ENCODE data around the gene DST.
"Not testable (repeated sequence)": the region's sequence is repeated elsewhere in the genome, so short reads cannot be mapped to it uniquely, and the experiment has no call there.

The DST gene

DNA sequence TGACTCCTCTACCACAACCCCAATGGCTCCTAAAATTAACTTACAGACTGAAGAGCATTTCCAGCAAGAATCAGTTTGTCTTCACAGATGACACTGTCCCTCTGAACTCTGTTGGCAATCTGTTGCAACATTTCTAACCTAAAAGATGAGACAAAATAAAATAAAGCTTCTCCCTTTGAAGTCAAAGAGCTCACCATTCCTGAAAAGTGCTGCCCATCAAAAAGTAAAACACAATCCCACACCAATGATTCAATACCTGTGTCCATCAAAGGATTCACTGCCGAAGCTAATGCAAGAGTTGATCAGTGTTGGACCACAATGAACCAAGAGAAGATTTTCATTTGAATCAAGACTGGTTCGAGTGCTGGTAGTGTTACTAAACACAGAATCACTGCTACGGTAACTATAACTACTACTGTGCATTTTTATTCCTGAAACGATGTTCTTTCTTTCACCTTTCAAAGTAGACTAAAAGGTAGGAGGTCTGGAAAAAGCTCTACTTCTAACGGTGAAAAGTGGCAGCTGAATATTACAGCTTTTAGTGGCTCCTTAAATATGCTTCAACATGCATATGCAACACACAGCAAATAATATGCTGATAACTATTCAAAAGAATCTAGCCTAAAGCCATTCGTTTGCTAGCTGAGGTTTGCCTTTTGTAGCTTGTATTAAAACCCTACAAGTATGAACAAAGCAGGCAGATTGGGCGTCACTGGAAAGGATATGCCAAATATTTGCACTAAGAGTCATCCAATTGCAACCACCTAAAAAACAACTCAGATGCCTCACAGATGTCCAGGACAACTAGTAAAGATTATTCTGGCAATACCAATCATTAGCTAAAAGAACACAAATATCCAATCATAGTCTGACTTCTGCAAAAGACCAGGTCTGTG, at the start of gene DST:
Gene DST, minus strand, starts transcription at position 524 of the 896 bp plus-strand sequence.
- peak; percentile 18 for DNase-seq

DNA sequence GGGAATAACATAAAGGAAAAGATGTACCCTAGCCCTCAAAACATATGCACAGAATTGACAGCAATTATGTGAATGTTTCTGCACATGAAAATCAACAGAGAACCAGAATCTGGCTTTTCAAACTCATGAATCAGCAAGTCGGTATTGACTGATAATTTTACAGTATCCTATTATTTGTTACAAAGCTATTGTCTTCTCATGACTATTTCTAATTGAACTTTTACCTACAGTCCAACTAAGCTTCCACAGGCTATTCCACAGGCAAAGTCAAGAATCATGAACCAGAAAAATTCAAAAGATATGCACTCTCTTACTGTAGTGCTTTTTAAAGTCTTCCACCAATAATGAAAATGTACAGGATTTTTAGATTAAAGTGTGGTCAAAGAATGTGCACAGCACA, 49.1 kb upstream of the DST start:
- no peak for DNase-seq

DNA sequence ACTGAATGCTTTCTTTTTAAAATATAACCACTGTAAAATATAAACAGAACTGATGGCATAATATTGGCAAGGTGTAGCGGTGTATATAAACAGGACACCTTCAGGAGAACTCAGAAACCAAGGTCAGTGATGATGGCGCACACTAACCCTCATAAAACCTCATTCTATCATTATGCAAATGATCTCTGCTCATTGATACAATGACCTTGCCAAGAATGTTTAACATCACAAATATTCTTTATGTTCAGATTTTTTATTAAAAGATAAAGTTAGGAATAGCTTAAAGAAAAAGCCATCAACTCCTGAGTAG, 48.6 kb upstream of the DST start:
- DNase-seq, result no peak

DNA sequence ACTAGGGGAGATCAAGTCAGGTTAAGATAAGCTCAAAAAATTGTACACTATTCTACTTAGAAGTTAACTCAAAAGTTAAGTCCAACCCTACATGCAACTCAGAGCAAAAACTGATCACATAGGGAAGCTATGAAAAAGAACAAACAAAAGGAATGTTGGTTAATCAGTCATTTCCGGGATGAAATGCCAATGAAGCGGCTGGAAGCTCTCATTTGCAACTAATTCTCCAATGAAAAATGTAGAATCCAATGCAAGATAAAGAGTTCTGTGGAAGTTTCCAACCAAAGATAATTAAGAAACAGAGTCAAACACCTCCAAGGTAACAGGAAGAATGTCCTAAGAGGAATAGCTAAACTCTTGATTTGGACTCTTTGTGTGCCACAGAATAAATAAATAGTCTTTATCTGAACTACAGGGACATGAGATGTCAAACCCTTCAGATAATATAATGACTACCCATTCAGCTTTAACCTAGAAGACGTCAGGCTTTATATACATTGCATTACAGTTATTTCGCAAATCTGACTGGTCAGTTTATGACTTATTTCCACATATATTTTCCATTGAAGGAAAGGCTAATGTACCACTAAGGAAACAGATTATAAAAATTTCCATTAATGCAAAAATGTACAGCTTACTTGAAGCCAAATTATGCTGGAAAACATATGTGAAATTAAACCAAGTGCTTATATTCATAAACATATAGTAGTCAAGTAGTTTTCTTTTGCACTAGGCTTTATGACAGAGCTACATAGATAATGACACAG, 48.0 kb upstream of the DST start:
- no peak for DNase-seq

DNA sequence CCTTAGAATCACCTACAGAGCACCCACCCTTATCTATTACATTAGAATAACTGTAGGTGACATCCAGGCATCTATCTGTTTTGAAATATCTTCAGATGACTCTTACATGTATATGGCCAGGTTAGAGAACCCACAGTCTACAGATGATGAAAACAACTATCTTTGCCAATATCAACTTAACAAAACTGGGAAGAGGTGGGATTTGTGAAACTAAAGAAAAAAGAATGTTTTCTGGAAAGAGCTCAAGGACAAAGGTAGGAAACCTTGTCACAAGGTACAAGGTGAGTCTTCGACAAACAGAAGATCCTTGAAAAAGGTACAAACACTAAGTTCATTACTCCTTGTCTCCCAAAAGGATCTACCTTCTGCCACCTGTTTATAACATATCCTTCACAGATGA, 47.0 kb upstream of the DST start:
- no peak for DNase-seq

DNA sequence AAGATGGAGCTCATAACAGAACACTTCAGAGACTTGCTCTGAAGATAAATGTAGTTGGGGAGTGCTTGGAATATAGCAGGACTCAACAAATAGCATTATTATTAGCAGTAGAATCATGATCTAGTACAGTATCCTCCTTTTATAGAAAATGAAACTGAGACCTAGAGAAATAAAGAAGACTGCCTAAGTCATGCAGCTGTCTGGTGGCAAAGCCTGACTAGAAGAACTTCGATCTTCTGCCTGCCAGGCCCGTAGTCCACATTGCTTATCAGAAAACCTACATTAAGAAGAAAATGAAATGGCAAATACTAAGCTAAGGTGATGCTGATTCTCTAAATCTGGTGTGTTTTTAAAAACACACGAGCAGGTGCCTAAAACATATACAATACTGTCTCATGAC, 46.4 kb upstream of the DST start:
- no peak for DNase-seq

DNA sequence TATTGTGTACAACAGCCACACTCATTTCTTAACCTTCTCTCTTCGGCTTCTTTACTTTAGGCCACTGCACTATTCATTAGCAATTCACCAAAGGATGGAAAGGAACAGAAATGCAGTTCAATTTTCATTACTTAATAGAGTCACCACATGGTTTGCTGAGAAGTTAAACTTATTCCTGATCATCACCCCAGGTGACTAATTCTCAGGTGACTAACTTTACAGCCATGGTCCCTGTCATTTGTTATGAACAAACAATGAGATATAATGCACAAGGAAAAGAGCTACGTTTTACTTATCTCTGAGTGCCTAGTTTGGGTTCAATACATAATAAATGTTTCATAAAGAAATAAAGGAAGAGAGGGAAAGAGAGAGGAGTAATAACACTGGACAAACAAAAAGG, 45.8 kb upstream of the DST start:
- DNase-seq, result no peak

DNA sequence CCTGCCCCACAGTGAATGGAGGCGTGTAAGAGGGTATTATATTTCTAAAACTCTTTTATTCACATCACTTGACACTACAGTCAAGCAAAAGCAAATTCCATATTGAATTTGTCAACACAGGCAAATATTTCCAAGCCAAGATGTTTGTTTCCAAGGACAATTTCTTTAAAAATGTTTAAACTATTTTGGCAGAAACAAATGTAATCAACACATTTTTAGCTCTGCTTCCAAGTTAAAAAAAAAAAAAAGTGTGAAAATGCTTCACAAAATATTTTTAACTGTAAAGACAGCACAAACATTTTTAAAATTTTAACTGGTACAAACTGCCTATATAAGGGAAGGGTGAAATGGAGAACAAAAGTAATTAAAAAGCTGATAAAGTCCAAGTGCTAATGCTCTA, 44.9 kb upstream of the DST start:
- peak; percentile 72 for DNase-seq

DNA sequence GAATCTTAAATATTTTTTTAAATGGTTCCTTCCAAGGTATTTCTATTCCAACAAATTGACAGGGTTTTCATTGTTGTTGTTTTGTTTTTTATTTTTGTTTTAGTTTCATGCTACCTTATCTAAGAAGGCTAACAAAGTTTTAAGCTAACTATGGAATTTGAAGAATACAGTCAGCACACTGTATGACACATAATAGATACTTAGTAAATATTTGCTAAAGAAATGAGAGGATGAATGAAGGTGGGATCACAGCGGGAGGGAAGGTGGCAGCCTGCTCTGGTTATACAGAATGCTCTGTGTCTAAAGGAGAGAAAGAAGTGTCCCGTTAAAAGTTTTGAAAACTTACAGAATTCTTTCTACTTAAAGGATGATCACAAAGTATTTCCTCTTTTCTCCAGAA, 43.7 kb upstream of the DST start:
- no peak for DNase-seq

DNA sequence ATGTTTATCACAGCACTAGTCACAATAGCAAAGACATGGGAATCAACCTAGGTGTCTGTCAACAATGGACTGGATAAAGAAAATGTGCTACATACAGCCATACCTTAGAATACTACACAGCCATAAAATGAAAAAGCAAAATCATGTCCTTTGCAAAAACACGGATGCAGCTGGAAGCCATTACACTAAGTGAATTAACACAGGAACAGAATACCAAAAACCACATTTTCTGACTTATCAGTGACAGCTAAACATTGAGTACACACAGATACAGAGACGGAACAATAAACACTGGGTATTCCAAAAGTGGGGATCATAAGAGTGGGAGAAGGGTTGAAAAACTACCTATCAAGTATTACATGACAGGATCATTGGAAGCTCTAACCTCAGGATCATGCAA, 43.3 kb upstream of the DST start:
- DNase-seq, result no peak

DNA sequence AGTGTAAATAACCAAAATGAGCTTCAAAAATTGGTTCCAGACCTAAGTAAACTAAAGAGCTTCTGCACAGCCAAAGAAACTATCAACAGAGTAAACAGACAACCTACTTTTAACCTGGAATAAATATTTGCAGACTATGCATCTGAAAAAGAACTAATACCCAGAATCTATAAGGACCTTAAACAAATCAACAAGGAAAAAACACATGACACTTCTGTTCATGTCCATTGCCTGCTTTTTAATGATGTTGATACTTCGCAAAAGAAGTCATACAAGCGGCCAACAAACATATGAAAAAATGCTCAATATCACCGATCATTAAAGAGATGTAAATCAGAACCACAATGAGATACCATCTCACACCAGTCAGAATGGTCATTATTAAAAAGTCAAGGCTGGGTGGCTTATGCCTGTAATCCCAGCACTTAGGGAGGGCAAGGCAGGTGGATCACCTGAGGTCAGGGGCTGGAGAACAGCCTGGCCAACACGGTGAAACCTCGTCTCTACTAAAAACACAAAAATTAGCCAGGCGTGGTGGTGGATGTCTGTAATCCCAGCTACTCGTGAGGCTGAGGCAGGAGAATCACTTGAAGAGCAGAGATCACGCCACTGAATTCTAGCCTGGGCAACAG, 42.5 kb upstream of the DST start:
- DNase-seq, result peak; percentile 48

DNA sequence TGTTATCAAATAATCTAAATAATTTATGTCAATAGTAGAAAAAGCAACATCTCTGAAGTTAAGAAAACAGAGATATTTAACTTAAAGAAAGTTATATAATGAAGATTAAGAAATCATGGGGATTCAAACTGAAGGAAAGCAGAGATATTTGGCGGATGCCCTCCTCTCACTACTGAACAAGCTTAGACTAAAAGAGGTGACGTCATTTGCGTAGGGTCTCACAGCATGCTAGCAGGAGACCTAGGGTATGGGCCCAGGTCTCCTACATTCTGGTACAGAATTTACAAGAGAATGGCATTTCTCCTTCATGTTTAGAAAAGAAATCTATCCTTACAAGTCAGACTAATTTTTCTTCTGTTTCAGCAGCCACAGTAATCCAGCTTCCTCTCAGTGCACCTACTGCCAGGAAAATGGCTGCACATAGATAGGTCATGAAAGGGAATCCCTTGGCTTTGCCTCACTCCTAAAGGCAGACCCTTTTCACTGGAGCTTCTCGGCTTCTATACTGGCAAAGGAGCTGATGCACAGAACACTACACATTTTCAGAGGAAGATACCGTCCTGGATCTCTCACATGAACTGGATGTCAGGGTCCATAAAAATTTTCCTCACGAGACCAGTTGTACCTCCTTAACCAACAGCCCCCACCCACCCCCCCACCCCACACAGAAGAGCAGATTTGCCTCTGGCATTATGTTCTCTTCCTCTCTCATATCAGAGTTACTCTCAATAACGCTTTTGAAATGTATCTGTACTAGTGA, 41.8 kb upstream of the DST start:
- DNase-seq, result peak; percentile 48

DNA sequence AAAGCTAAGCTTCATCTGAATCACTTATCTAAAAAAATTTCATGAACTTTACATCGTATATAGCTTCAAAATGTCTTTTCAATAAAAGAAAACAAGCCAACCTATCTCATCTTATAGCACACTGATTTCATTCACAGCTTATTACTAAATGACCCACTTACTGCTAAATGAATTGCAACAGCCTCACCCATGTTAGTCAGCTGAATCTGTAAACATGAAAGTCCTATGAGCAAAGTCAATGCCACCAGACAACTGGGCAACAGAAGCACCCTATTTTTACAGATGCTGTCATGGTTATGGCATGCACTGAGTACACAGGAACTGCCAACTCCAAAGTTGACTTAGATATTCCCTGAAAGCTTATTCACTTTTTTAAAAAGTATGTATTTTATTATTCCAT, 41.2 kb upstream of the DST start:
- DNase-seq, result peak; percentile 81

DNA sequence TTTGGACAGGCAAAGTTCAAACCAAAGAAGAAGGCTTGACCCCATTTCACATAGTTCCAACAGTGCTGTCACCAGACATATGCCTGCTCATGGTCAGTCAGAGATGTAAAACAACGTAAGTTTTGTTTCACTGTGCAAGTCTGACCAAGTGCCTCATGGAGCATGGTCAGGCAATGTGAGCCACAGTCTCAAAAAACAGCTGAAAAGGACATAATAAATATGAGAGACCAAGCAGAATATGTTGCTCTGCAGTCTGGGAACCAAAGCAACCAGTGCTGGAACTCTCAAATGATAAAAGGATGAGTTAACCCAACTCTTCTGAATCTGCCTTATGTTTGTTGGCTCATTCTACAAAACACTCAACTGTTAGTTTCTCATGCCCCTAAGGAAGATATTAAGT, 39.9 kb upstream of the DST start:
- DNase-seq, result no peak

DNA sequence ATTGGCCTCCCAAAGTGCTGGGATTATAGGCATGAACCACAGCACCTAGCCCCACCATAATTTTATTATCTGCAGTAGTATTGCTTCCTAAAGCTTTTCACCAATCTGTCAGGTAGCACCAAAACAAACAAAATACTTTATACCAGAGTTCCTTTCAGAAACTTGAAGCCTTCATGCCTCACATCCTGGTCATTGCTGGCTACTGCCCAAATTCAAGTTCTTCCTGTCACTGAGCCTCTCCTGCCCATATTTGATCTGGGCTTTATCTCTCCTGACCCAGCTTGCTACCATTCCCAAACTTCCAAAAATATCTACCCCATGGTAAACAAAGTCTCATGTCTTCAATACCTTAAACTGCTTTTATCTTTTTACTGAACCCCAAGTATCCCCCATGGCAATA, 34.9 kb upstream of the DST start:
- no peak for DNase-seq

DNA sequence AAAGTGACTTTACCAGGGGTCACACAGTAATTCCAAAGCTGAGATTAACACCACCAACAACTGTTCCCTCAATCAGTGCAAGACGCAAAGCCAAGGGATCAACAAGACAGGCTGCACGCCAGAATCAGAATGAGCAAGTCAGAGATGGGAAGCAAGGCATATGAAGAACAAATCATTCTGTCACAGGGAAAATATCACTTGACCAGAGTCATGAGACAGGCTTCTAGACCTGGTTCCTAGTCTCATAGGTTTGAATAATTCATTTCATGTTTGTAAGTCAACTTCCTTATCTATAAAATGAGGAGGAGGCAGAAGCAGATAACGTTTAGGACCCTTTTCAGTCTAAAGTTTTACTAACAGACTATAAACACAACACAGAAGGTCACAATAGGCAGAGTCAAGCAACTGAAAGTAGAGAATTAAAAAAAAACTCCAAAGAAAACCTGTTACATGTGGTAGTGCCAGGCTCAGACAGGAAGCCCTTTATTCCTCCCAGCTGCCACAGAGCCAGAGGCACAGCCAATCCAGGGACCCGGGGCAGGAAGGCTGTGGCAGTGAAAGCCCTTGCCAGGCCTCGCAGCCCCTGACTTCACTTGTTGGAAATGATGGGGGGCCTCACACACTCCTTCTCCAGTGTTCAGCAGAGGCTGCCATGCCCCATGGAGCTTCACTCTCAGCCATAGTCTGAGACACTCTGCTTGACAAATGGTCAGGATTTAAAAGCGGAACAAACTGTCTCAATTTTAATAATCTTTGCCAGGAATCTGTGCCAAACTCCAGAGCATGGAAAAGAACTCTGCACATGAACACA, 29.2 kb upstream of the DST start:
- DNase-seq, result no peak

DNA sequence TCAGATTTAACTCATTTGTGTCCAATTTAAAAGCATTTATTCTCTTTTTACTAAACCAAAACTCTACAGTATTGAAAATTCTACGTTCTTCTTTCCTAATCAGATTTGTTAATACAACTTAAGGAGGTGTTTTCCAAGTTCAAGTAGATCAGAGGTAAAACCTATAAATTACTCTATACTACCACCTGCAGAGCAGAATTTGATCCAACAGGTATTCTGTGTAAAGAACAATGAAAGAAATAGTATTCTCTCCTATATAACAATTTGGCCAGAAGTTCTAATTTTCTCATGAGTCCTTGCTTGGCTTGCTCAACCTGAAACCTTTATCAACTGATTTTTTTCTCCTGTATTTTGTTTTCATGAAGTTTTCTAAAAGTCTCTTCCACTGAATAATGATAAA, 28.5 kb upstream of the DST start:
- DNase-seq, result peak; percentile 38

DNA sequence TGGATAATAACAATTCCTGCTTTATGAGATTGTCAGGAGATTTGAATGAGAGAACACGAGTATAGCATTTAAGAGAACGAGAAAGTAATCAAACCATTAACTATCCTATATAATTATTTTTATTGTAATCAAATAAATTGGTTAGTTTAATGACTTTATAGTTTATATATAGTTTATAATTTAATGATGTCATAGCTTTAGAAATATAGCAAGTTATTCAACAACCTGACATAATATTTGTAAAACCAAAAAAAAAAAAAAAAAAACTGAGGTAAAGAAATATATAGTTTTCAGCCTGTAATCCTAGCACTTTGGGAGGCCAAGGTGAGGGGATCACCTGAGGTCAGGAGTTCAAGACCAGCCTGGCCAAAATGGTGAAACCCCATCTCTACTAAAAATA, 26.4 kb upstream of the DST start:
- no peak for DNase-seq

DNA sequence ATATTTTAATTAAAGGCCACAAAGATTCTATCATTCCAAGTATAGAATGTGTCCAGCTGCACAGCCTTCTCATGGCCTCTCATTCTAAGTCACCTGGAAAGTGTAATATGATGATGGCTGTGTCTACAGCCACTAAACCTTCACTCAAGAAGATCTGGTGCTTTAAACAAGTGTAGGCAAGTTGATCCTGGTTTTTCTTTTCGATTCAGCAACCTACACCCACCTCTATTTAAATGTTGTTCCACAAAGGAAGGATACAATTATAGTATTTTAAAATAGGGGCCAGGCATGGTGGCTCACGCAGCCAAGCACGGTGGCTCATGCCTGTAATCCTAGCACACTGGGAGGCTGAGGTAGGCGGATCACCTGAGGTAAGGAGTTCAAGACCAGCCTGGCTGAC, 25.5 kb upstream of the DST start:
- no peak for DNase-seq

DNA sequence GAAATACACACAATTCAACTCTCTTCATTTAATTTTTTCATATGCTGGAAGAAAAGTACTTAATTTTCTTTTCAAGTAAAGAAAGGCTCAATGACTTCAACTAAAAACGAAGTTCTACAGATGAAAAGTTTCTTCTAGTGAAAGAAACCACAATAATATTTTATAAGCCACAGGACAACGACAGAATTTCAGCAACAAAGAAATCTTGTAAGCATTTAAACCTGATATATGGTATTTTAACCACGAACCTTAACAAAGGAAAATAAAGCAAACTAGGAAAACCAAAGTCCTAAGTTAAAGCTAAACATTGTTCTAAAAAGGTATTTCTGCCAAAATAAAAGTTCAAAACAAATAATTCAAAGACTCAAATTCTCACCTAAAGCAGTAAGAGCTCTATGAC, 24.6 kb upstream of the DST start:
- no peak for DNase-seq

DNA sequence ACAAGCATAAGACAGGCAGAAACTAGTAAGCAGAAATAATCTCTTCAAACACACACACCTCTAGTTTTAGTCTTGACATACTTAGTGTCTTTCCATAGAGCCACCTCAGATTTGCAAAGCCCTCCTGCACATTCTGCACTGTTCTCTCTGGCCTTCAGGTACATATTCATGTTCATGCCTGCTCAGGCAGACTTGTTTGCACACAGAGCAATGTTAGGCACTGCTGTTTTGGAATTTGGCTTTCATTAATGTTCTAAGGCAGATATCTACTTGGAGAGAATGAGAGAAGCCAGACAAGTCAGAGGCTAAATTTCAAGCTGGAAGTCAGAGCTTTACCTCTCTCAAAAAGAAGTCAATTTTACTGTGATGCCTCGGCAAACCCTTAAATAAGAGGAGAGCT, 21.3 kb upstream of the DST start:
- DNase-seq, result no peak

DNA sequence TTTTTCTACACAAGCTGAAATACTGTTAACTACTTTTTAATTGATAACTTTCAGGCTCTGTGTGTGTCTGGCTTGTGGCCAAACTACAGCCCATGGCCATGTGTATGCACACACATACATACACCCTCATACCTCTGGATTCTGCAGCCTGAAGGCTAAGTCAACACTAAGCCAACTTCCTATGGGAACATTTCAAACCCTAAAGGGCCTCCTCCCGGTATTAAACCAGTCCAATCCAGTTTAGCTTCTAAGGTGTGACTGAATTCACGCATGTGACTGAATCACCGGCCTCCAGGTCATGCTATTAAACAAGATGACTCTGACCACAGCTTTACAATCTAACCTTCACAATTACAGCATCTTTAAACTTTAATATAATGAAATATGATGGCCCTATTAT, 20.7 kb upstream of the DST start:
- DNase-seq, result no peak

DNA sequence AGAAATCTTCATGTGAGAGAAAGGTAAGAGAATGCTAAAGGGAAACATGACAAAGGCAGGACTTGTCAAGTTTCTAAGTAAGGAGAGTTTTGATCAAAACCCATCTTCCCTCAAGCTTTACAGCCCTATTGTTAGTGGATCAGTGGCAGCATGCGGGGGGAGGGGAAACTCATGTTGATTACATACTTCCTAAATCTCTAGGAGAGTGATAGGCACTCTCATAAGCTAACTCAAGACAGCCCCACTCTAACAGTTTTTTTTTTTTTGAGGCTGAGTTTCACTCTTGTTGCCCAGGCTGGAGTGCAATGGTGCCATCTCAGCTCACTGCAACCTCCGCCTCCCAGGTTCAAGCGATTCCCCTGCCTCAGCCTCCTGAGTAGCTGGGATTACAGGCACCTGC, 18.6 kb upstream of the DST start:
- not testable (repeated sequence) for DNase-seq

All from NCI-H510A treated with DMSO at 0.1 percent for 48 hours (cell line).